CD4-positive, alpha-beta T cell (primary cell): ENCODE results near the gene HERPUD2. TPM values are rescaled to one million over a fixed set of nuclear protein-coding genes. Genes with fewer than 3 reads are reported as not detected.

Source experiments
- ATAC-seq: fragments of 200-7000 bp; cut with Tn5 transposase; one replicate; pipeline ENCODE4 v1.10.0; 2022; ENCODE audit warnings: mild to moderate bottlenecking; ENCODE audit not compliant: poor library complexity
- CTCF ChIA-PET: fragments of 350-600 bp; sonication (Branson Sonifier 250); formaldehyde crosslinking; loops from one replicate; lab custom pipeline; 2021; ENCODE audit warnings: antibody characterized with exemption, inconsistent platforms; lab: Charles Lee
- POLR2A ChIA-PET: fragments of 350-600 bp; sonication (Branson Sonifier 250); formaldehyde crosslinking; loops from one replicate; lab custom pipeline; 2021; ENCODE audit warnings: antibody characterized with exemption, inconsistent platforms; lab: Charles Lee
- DNase-seq, 14 experiments: peaks; one replicate each; pipeline ENCODE4 v3.0.0-alpha.2; 2013 to 2020; ENCODE audit warnings: mixed read lengths in 2 of 14
- H3K27ac ChIP-seq, 2 donors: one replicate each; pipeline versions ENCODE4 v1.5.1 to v1.7.0; 2013; ENCODE audit warnings: low read length in 2 of 2, low read depth in 1 of 2, mild to moderate bottlenecking in 1 of 2
- H3K27me3 ChIP-seq, 2 experiments: 1 replicate in 1 of 2; 2 replicates in 1 of 2; pipeline versions ENCODE4 v1.6.1 to v1.7.0; 2013; ENCODE audit warnings: low read length in 2 of 2, control low read depth in 1 of 2, mild to moderate bottlenecking in 1 of 2, moderate library complexity in 1 of 2; ENCODE audit not compliant: insufficient read depth in 2 of 2, control insufficient read depth in 1 of 2
- H3K36me3 ChIP-seq: one replicate; pipeline ENCODE4 v1.6.1; 2013; ENCODE audit warnings: low read length, control low read depth; ENCODE audit not compliant: insufficient read depth
- H3K4me1 ChIP-seq: one replicate; pipeline ENCODE4 v1.6.1; 2013; ENCODE audit warnings: low read length, control low read depth; ENCODE audit not compliant: insufficient read depth
- H3K4me3 ChIP-seq: one replicate; pipeline ENCODE4 v1.5.1; 2013; ENCODE audit warnings: mild to moderate bottlenecking, low read length, moderate library complexity
- H3K9me3 ChIP-seq, 2 experiments: 1 replicate in 1 of 2; 2 replicates in 1 of 2; pipeline versions ENCODE4 v1.6.1 to v1.7.0; 2013; ENCODE audit warnings: low read length in 2 of 2, mild to moderate bottlenecking in 2 of 2, control low read depth in 1 of 2, moderate library complexity in 1 of 2; ENCODE audit not compliant: control insufficient read depth in 1 of 2, insufficient read depth in 1 of 2
- H3K27ac Mint-ChIP-seq: one replicate; pipeline ENCODE4 v1.8.0; 2020; ENCODE audit warnings: mixed read lengths
- H3K27me3 Mint-ChIP-seq: one replicate; pipeline ENCODE4 v1.8.0; 2021; ENCODE audit warnings: mixed read lengths
- H3K36me3 Mint-ChIP-seq: one replicate; pipeline ENCODE4 v1.8.0; 2021; ENCODE audit warnings: low read depth, mixed read lengths
- H3K4me1 Mint-ChIP-seq: one replicate; pipeline ENCODE4 v1.8.0; 2021; ENCODE audit warnings: low read depth, mixed read lengths
- H3K4me3 Mint-ChIP-seq: one replicate; pipeline ENCODE4 v1.8.0; 2020; ENCODE audit warnings: mild to moderate bottlenecking, mixed read lengths
- H3K9me3 Mint-ChIP-seq: one replicate; pipeline ENCODE4 v1.8.0; 2020; ENCODE audit warnings: mixed read lengths
- CTCF ChIP-seq: fragments of 200-600 bp; IDR thresholded peaks from one replicate; pipeline ENCODE4 v1.8.0; 2022; ENCODE audit warnings: antibody characterized with exemption, mild to moderate bottlenecking
- intact Hi-C, 2 experiments: fragments of 100-400 bp; cut with DNase I in 1 of 2; cut with micrococcal nuclease in 1 of 2; formaldehyde crosslinking; loops; one replicate each; pipeline versions ENCODE4 v1.15.1 to v1.9.0; 2023 to 2025; cut with DNase I, micrococcal nuclease
- total RNA-seq, 174 experiments: library from RNA in 2 of 174; stranded (reverse) in 2 of 174; gene quantifications; one replicate each; pipeline ENCODE4 v1.2.3 and lab custom pipeline; 2021 to 2026

The HERPUD2 gene
- total RNA-seq, 2 experiments from 2014 or later = 113 to 127 TPM

- no peak overlapping the region for H3K4me3 Mint-ChIP-seq
- H3K9me3 Mint-ChIP-seq = no peaks in the 10 kb centered on the region
- peaks cover 57% of the 10 kb centered on the region for H3K36me3 Mint-ChIP-seq
- no peak overlapping the region for H3K27ac ChIP-seq
- no peaks in the 10 kb centered on the region for H3K9me3 ChIP-seq
- H3K27me3 ChIP-seq = no peaks in the 10 kb centered on the region
- H3K27me3 Mint-ChIP-seq = no peaks in the 10 kb centered on the region
- H3K4me1 Mint-ChIP-seq = peaks cover 72% of the 10 kb centered on the region
- DNase-seq (no peak), ATAC-seq (no peak)
- peaks cover 12% of the 10 kb centered on the region for H3K36me3 ChIP-seq
- CTCF ChIA-PET = no interaction called here
- no peak overlapping the region for H3K4me3 ChIP-seq
- intact Hi-C loops = no loop called here
- POLR2A ChIA-PET = interaction anchor here (1.8 kb wide), 1 partner anchor 10 kb away, joined by 6 read pairs; the partner anchor contains the start of gene HERPUD2
- no peak overlapping the region for H3K27ac Mint-ChIP-seq
- TF ChIP-seq CTCF = no peak
- peaks cover 12% of the 10 kb centered on the region for H3K4me1 ChIP-seq
Observed at GRCh38 chr7:35685781-35686180, 9.2 kb downstream of the HERPUD2 start.

- Mint-ChIP-seq H3K27ac (peak overlapping the region; percentile 6), H3K4me1 (peaks cover 63% of the 10 kb centered on the region), H3K27me3 (no peaks in the 10 kb centered on the region), H3K4me3 (no peak overlapping the region), H3K36me3 (peaks cover 29% of the 10 kb centered on the region), H3K9me3 (no peaks in the 10 kb centered on the region)
- ChIA-PET POLR2A (interaction anchor here (1.0 kb wide), 1 partner anchor 13 kb away, joined by 4 read pairs; the partner anchor contains the start of gene HERPUD2), CTCF (no interaction called here)
- H3K27me3 ChIP-seq = no peaks in the 10 kb centered on the region
- no peak overlapping the region for H3K27ac ChIP-seq
- peak in 1 of 14 experiments; percentile 35 for DNase-seq
- H3K4me1 ChIP-seq = peaks cover 18% of the 10 kb centered on the region
- peaks cover 12% of the 10 kb centered on the region for H3K36me3 ChIP-seq
- no peaks in the 10 kb centered on the region for H3K9me3 ChIP-seq
- no peak overlapping the region for H3K4me3 ChIP-seq
- intact Hi-C loops = loop anchor here (2.0 to 5.0 kb wide), 2 partner anchors 13 to 34 kb away; partner anchors contain the start of gene HERPUD2 (in 1 of the 2)
- ATAC-seq = no peak
- no peak for TF ChIP-seq CTCF
Observed at GRCh38 chr7:35681231-35682029, 13.5 kb downstream of the HERPUD2 start.

- H3K36me3 Mint-ChIP-seq = peaks cover 29% of the 10 kb centered on the region
- ChIA-PET POLR2A (interaction anchor here (0.9 to 1.9 kb wide), 2 partner anchors 9 to 120 kb away, joined by 3 to 6 read pairs; partner anchors contain the start of gene SEPTIN7), CTCF (no interaction called here)
- peaks cover 70% of the 10 kb centered on the region for H3K4me1 Mint-ChIP-seq
- ATAC-seq = peak; percentile 75
- no peak overlapping the region for H3K27ac ChIP-seq
- no peak overlapping the region for H3K4me3 ChIP-seq
- no peak overlapping the region for H3K27ac Mint-ChIP-seq
- no peaks in the 10 kb centered on the region for H3K9me3 ChIP-seq
- peaks cover 11% of the 10 kb centered on the region for H3K36me3 ChIP-seq
- intact Hi-C loops = loop anchor here (2.0 to 5.0 kb wide), 2 partner anchors 14 to 33 kb away; partner anchors contain the start of gene HERPUD2 (in 1 of the 2)
- DNase-seq = peak in 3 of 14 experiments; percentile 32 to 49 (median 41)
- TF ChIP-seq CTCF = no peak
- peaks cover 17% of the 10 kb centered on the region for H3K4me1 ChIP-seq
- no peaks in the 10 kb centered on the region for H3K27me3 ChIP-seq
- H3K9me3 Mint-ChIP-seq = no peaks in the 10 kb centered on the region
- peak overlapping the region; percentile 18 for H3K4me3 Mint-ChIP-seq
- no peaks in the 10 kb centered on the region for H3K27me3 Mint-ChIP-seq
Observed at GRCh38 chr7:35680403-35681013, 14.4 kb downstream of the HERPUD2 start.
